Fibroblast of skin of left quadriceps (primary cell): ENCODE data around the gene EMSY.

Source experiments
- DNase-seq, 2 experiments: peaks; one replicate each; pipeline ENCODE4 v3.0.0-alpha.2; 2013; ENCODE audit warnings: low read depth in 2 of 2

Gene EMSY

DNA sequence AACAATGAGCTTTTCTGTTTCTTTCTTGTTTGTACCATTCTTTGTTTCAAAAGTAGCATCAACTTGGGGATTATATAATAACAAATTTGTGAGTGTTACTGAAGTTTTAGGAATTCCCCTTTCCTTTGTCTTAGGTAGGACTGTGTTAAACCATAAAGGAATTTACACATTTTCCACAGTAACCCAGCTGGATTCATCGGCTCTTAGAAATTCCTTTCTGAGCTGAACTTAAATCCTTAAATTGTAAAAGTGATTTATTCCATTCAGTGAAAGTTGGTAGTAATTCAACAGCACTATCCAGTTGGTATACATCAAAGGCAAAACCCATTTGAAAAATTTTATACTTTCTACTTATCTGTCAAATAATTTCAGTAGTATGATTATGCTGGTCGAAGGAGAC is 11.8 kb downstream of the EMSY start:
- no peak for DNase-seq

DNA sequence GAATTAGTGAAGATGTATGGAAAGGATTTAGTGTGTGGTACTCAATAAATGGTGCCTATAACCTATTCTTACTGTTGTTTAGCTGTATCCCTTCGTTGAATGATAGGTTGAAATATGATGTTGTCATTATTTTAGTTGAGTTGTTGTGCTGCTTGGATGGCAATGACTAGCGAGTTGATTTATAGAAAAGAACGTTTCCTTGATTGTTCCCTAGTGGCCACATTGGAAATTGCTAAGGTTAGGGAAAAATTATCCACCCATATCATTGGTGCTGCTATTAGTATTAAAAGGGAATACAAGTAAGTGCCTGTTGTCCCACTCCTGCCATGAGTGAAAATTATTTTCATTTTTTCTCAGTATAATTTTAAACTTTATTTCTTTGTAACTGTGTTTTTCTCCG is 14.5 kb downstream of the EMSY start:
- no peak for DNase-seq

DNA sequence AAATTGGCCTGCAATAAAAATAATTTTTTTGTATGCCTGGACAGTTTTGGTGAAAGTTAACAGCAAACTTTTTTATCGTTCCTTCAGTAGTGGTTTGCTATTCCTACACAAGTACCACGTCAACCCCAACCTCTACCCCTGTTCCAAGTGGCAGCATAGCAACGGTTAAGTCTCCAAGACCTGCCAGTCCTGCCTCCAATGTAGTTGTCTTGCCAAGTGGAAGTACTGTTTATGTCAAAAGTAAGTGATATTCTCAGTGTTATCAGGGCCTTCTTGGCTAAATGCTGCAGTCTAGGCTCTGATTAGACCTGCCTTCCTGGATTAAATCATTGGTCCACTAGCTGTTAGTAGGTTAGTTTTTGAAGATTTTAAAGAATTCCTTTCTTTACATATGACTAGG is 15.0 kb downstream of the EMSY start:
- no peak for DNase-seq

GRCh38 chr11:76462317-76462716 is 17.5 kb downstream of the EMSY start:
- DNase-seq, result no peak

DNA sequence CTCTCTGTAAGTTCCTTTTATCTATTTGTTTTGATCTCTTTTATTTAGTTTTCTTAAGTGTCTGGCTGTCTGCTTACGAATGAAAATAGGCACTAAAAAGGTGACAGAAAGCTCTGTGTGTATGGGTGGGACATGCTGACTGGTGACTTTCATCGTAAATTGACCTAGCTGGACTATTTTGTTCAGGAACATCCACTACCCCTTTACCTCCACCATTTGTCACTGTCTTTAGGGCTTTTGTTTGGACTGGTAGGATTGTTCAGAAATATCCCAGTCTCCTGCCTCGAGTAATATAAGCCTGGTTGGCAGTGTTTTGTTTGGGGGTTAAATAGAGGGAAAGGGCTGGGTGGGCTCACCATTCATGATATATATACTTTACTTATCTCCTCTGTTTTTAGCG is 20.9 kb downstream of the EMSY start:
- no peak for DNase-seq

DNA sequence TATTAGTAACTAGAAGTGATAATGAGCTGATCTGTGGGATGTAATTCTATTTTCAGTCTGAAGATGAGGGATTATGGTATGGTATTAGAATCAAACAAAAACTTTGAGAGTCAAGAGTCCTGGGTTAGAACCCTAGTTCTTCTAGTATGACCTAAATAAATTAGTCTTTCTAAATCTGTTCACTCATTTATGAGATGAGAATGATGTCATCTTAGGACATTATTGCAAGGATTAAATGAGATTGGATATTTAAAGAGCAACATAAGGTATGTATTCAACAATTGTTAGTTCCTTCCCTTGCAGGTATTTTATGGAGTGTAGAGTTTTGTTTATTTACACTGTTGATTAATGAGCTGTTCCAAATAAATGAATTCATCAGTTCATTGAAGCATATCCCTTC is 21.8 kb downstream of the EMSY start:
- no peak for DNase-seq

DNA sequence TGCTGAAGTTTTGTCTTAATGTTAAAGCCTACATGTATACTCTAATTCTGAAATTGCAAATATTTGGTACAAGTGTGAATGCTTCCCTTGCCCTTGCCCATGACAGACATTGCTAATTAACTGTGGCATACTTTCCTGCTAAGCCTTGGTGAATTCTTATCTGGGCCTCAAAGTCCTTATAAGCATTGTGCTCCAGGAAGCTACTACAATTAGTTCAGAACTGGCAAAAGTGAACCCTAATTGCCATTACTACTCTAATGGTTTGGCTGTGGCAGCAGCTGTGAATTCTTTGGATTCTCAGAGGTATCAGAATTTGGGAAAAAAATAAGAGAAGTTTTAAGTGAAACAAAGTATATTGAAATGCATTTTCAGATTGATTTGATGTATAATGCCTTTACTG is 24.3 kb downstream of the EMSY start:
- no peak for DNase-seq

- DNase-seq, result no peak
Measured at GRCh38 chr11:76471382-76471781, 26.6 kb downstream of the EMSY start.

DNA sequence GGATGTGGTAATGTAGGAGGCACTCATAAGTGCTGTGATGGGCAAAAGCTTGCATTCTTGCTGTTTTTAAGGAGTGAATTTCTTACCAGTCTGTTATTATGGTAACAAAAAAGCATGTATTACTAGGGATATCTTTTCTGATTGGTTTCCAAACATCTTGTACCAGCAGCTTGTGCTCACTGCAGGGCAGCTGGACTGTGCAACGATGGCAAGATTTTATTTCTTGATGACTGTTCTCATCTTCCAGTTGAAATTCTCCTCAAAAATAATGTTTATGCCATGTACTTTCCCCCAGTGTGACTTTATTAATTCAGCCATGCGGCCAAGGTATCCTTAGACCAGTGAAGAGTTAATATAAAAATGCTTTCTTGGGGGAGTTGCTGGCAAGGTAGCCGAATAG is 35.4 kb downstream of the EMSY start:
- DNase-seq, result no peak

GRCh38 chr11:76491644-76492043 is 46.8 kb downstream of the EMSY start:
- DNase-seq, result no peak

- no peak for DNase-seq
Measured at GRCh38 chr11:76493040-76493439, 48.2 kb downstream of the EMSY start.

DNA sequence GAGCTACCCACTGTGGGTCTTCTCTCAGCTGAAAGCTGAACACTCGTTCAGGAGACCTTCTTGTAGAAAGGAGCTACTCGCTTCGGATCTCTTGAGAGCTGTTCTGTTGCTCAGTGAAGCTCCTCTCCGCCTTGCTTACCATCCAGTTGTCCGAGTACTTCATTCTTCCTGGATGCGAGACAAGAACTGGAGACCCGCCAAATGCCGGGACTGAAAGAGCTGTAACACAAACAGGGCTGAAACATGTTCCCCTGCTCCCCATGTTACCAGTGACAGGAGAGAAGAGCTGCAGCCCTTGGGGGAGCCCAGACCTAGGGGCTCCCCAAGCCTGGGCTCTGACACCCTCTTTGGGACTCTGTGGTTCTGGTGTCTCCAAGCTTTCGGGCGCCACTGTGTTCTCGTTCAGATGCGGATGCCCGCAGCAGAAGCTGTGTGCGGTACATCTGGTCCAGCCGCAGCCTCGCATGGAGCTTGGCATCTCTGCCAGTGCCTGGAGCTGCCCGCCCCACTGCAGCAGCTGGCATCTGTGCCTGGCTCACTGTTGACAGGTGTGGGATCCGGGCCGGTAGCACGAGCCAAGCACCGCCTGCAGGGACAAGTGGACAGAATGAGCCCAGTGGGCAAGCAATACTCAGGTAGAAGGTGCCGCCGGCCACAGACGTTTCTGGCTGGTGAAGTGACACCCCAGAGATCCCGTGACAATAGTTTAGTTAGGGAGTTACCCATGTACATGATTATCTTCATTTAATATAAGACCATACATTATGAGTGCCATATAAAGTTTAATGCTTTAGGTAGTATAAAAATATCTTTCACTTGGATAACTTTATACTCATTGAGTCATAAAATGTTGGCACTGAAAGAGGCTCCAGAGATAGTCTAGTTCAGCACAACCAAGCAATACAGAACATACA is 49.1 kb downstream of the EMSY start:
- no peak for DNase-seq

DNA sequence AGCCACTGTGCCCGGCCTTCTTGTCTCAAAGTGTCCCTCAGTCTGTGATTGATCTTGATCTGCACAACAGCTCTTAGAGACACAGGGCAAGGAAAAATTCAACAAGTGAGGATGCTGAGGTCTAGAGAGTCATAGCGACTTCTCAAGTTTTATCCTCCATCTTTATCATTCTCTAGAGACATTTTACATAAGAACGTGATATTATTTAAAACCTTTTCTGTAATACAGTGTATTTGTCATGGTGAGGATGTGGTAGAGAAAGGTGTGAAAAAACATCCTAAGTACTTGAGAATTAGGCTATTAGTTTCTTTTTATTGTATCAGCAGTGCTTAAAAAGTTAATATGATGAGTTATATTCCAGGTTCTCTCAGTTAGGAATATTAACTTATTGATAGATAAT is 50.2 kb downstream of the EMSY start:
- no peak for DNase-seq

- DNase-seq, result no peak
Measured at GRCh38 chr11:76496174-76496573, 51.4 kb downstream of the EMSY start.

GRCh38 chr11:76501526-76502202 is 56.8 kb downstream of the EMSY start:
- DNase-seq, result no peak

DNA sequence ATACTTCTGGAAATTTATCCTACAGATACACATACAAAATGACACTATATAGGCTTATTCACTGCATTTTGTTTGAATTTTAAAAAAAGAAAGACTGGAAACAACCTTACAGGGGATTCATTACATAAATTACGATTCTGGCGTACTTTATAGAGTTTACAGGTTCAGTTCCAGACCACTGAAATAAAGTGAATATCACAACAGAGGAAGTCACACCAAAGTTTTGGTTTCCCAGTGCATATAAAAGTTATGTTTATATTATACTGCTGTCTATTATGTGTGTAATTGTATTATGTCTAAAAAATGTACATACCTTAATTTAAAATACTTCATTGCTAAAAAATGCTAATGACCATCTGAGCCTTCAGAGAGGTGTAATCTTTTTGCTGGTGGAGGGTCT is 62.0 kb downstream of the EMSY start:
- no peak for DNase-seq

DNA sequence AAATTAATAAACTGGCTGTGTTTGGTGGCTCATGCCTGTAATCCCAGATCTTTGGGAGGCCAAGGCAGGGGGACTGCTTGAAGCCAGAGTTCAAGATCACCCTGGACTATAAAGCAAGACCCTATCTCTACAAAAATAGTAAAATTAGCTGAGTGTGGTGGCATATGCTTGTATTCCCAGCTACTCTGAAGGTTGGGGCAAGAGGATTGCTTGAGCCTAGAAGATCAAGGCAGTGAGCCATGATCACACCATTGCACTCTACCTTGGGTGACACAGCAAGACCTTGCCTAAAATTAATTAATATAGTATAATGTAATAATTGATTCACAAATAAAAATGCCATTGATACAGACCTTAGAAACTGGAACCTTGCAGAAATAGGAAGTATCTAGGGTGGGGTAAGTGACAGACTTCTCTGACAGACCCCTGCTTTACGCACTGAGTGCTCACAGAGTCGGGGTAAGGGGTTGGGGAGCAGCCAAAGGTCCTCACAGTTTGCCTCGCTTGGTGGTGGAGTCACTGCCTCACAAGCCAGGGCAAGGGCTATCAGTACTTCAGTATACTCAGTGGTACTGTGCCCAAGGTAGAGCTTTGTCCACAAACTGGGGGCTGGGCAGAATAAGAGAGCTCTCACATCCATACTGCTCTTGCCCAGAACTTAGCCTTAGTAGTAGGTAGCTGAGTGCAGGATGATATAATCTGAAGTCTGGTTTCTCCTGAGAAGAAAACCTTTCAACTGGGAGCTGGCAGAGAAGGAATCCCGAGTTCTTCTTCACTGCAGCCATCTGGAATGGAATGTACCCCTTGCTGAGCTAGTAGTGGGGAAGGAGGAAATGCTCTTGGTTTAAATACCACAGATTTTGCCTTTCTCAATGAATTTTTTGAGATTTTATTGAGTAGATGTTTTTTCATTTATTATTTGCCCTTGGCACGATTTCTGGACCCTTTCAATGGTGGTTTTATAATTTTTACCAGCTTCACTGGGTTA is 65.5 kb downstream of the EMSY start:
- peak; percentile 35 to 39 for DNase-seq

- DNase-seq, result peak; percentile 9 to 12
Measured at GRCh38 chr11:76512851-76513653, 68.2 kb downstream of the EMSY start.

- DNase-seq, result no peak
Measured at GRCh38 chr11:76513654-76514034, 68.8 kb downstream of the EMSY start.

DNA sequence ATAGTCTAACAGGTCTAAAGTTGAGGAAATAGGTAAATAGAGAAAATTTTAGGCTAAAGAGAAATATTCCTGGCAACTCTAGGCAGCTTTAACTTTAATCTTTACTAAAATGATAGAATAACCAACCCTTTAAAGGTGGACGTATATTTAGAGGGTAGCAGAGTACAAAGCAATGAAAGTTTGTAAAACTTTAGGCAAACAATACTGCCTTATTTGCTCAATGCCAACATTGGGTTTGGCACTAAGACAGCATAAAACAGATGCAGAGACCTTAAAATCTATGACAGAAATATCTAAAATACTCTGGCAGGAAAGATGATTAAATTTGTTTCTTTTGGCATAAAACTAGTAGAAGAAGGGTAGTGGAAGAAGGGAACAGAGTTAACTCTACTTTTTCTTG is 70.7 kb downstream of the EMSY start:
- no peak for DNase-seq

GRCh38 chr11:76523147-76523546 is 78.3 kb downstream of the EMSY start:
- no peak for DNase-seq
